Mesenchymal stem cell (in vitro differentiated cells and primary cell): ENCODE results near the gene ABI3BP.

Experiments used
- DNase-seq: peaks from one replicate; pipeline ENCODE4 v3.0.0-alpha.2; 2013
- H2AFZ ChIP-seq: one replicate; pipeline ENCODE4 v1.6.1; 2013; ENCODE audit warnings: low read depth, mild to moderate bottlenecking, control low read depth, inconsistent platforms, low read length, moderate library complexity
- H2AK5ac ChIP-seq: 2 replicates; pipeline ENCODE4 v1.6.1; 2013; ENCODE audit warnings: low read length, moderate library complexity, mild to moderate bottlenecking, inconsistent platforms; ENCODE audit not compliant: severe bottlenecking
- H2BK120ac ChIP-seq: one replicate; pipeline ENCODE4 v1.6.1; 2013; ENCODE audit warnings: low read depth, mild to moderate bottlenecking, inconsistent platforms, low read length, moderate library complexity
- H2BK12ac ChIP-seq, 2 experiments: one replicate each; pipeline ENCODE4 v1.6.1; 2013; ENCODE audit warnings: inconsistent platforms in 2 of 2, low read length in 2 of 2, mild to moderate bottlenecking in 2 of 2, moderate library complexity in 2 of 2, control low read depth in 1 of 2
- H2BK15ac ChIP-seq: one replicate; pipeline ENCODE4 v1.6.1; 2013; ENCODE audit warnings: mild to moderate bottlenecking, low read depth, inconsistent platforms; ENCODE audit not compliant: poor library complexity, severe bottlenecking
- H2BK5ac ChIP-seq: 2 replicates; pipeline ENCODE4 v1.6.1; 2013; ENCODE audit warnings: low read depth, mild to moderate bottlenecking, low read length, control low read depth, inconsistent platforms; ENCODE audit not compliant: poor library complexity, severe bottlenecking
- H3K14ac ChIP-seq, 2 experiments: one replicate each; pipeline ENCODE4 v1.6.1; 2013; ENCODE audit warnings: inconsistent platforms in 2 of 2, low read length in 2 of 2, control low read depth in 1 of 2, mild to moderate bottlenecking in 1 of 2, moderate library complexity in 1 of 2
- H3K18ac ChIP-seq, 2 experiments: one replicate each; pipeline ENCODE4 v1.6.1; 2013; ENCODE audit warnings: inconsistent platforms in 2 of 2, low read length in 2 of 2, control low read depth in 1 of 2, low read depth in 1 of 2, mild to moderate bottlenecking in 1 of 2
- H3K23ac ChIP-seq, 2 experiments: one replicate each; pipeline ENCODE4 v1.6.1; 2013; ENCODE audit warnings: inconsistent platforms in 2 of 2, low read length in 2 of 2, mild to moderate bottlenecking in 2 of 2, moderate library complexity in 2 of 2, control low read depth in 1 of 2
- H3K27ac ChIP-seq: 2 replicates; pipeline ENCODE4 v1.5.1; 2013; ENCODE audit warnings: mild to moderate bottlenecking, moderate library complexity, low read length, control low read depth, inconsistent platforms; ENCODE audit not compliant: poor library complexity, severe bottlenecking
- H3K27me3 ChIP-seq, 2 experiments: 2 replicates each; pipeline versions ENCODE4 v1.6.1 to v1.7.0; 2013; ENCODE audit warnings: low read length in 2 of 2, mild to moderate bottlenecking in 2 of 2, moderate library complexity in 2 of 2, control low read depth in 1 of 2, inconsistent platforms in 1 of 2; ENCODE audit not compliant: control insufficient read depth in 1 of 2, insufficient read depth in 1 of 2
- H3K36me3 ChIP-seq, 2 experiments: 2 replicates each; pipeline versions ENCODE4 v1.6.1 to v1.7.0; 2013; ENCODE audit warnings: low read length in 2 of 2, control low read depth in 1 of 2, inconsistent platforms in 1 of 2, low read depth in 1 of 2, mild to moderate bottlenecking in 1 of 2; ENCODE audit not compliant: insufficient read depth in 2 of 2, control insufficient read depth in 1 of 2
- H3K4ac ChIP-seq, 2 experiments: one replicate each; pipeline ENCODE4 v1.6.1; 2013; ENCODE audit warnings: inconsistent platforms in 2 of 2, low read length in 2 of 2, mild to moderate bottlenecking in 2 of 2, moderate library complexity in 2 of 2, control low read depth in 1 of 2, low read depth in 1 of 2
- H3K4me1 ChIP-seq: 2 replicates; pipeline ENCODE4 v1.6.1; 2013; ENCODE audit warnings: low read depth, low read length, control low read depth; ENCODE audit not compliant: control insufficient read depth, insufficient read depth
- H3K4me2 ChIP-seq: 2 replicates; pipeline ENCODE4 v1.6.1; 2013; ENCODE audit warnings: low read length, mild to moderate bottlenecking, inconsistent platforms; ENCODE audit not compliant: poor library complexity, severe bottlenecking
- H3K4me3 ChIP-seq, 2 experiments: 2 replicates each; pipeline versions ENCODE4 v1.5.1 to v1.7.0; 2013; ENCODE audit warnings: low read length in 2 of 2, mild to moderate bottlenecking in 2 of 2, control low read depth in 1 of 2, low read depth in 1 of 2; ENCODE audit not compliant: insufficient read depth in 1 of 2
- H3K79me1 ChIP-seq: replicated peaks from 2 replicates; pipeline ENCODE4 v1.6.1; 2013; ENCODE audit warnings: mild to moderate bottlenecking, control low read depth, low read length, inconsistent platforms; ENCODE audit not compliant: poor library complexity, severe bottlenecking
- H3K9ac ChIP-seq: 2 replicates; pipeline ENCODE4 v1.7.0; 2013; ENCODE audit warnings: mild to moderate bottlenecking, low read length, moderate library complexity
- H3K9me3 ChIP-seq: 2 replicates; pipeline ENCODE4 v1.7.0; 2013; ENCODE audit warnings: mild to moderate bottlenecking, low read length; ENCODE audit not compliant: control insufficient read depth
- H4K8ac ChIP-seq: one replicate; pipeline ENCODE4 v1.6.1; 2013; ENCODE audit warnings: inconsistent platforms, mild to moderate bottlenecking, low read length, moderate library complexity
- H4K91ac ChIP-seq: one replicate; pipeline ENCODE4 v1.6.1; 2013; ENCODE audit warnings: mild to moderate bottlenecking, low read length, inconsistent platforms
- WGBS: methylation state at CpG from one replicate; pipeline ENCODE4 v1.1.7; 2013; ENCODE audit warnings: mixed read lengths; 5-methylcytosine and 5-hydroxymethylcytosine counted together

ABI3BP gene

DNA sequence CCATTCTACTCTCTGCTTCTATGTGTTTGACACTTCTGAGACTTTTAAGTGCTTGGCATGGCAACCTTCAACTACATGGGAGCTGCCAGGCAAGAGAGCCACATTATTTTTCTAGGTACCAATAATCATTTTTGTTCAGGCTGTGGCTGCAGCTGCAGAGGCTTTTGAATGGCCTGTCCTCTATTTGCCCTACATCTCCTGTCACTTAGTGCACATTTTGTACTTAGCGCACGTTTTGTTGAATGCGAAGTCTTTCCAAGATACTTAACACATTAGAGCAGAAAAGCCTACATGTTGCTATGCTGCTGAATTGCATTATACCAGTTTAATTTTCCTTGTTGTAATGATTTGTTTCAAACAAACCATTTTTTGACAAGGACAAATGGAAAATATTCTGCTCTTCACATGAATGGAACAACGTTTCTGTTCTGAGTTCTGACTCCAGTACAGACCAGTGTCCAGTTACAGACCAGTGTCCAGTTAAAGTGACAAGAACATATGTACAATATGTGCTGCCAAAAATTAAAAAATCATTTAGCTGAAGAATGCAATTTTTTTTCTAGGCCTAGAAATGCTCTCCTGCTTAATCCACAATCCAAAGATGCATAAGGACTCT, 113.9 kb downstream of the ABI3BP start:
- Histone ChIP-seq H3K27ac (no peak overlapping the region), H2BK120ac (no peak overlapping the region), H2BK12ac (no peak overlapping the region), H2BK15ac (no peak overlapping the region), H4K91ac (no peak overlapping the region), H3K79me1 (no peaks in the 10 kb centered on the region), H3K4ac (no peak overlapping the region), H3K9me3 (no peaks in the 10 kb centered on the region), H3K4me2 (no peak overlapping the region), H3K4me3 (no peak overlapping the region), H2BK5ac (no peak overlapping the region), H3K27me3 (no peaks in the 10 kb centered on the region), H3K14ac (no peak overlapping the region), H3K4me1 (no peaks in the 10 kb centered on the region), H3K9ac (peak overlapping the region; percentile 3), H2AK5ac (no peak overlapping the region), H3K18ac (no peak overlapping the region), H3K36me3 (peaks cover 0 to 29% of the 10 kb centered on the region in 2 experiments), H2AFZ (no peak overlapping the region), H3K23ac (no peak overlapping the region), H4K8ac (no peak overlapping the region)
- WGBS = 0% methylated on average over 1 of the region's 4 CpGs
- no peak for DNase-seq

DNA sequence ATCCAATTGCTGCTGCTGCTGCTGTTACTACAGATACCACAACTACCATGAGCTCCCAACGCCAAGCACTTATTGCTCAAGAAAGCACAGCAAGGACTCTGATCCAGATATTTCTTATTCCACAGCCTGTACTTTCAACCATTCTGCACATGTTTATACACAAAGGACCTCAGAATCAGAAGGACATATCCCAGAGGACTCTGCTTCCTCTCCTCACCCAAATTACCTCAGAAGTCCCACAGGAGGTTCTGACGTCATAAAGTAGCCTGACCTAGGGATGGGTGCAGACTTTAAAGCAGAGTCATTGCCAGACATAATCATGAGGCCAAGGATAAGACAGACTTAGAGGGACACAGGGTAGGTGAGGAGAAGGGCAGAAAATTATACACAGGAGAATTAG, 115.9 kb downstream of the ABI3BP start:
- no peak overlapping the region for H3K27ac ChIP-seq
- no peak overlapping the region for H3K18ac ChIP-seq
- 86% methylated on average over 2 of the region's 2 CpGs for WGBS
- no peak for DNase-seq
- no peak overlapping the region for H2BK15ac ChIP-seq
- H2BK120ac ChIP-seq = no peak overlapping the region
- peaks cover 0 to 47% of the 10 kb centered on the region in 2 experiments for H3K36me3 ChIP-seq
- no peak overlapping the region for H2AFZ ChIP-seq
- no peak overlapping the region for H3K4me3 ChIP-seq
- H3K79me1 ChIP-seq = no peaks in the 10 kb centered on the region
- no peaks in the 10 kb centered on the region for H3K9me3 ChIP-seq
- no peak overlapping the region for H3K23ac ChIP-seq
- H2BK5ac ChIP-seq = no peak overlapping the region
- H4K8ac ChIP-seq = no peak overlapping the region
- no peak overlapping the region for H2BK12ac ChIP-seq
- no peaks in the 10 kb centered on the region for H3K27me3 ChIP-seq
- H3K4me1 ChIP-seq = no peaks in the 10 kb centered on the region
- no peak overlapping the region for H4K91ac ChIP-seq
- no peak overlapping the region for H3K4ac ChIP-seq
- no peak overlapping the region for H3K14ac ChIP-seq
- H3K9ac ChIP-seq = no peak overlapping the region
- H3K4me2 ChIP-seq = no peak overlapping the region
- no peak overlapping the region for H2AK5ac ChIP-seq

- Histone ChIP-seq H2AFZ (no peak overlapping the region), H2BK5ac (no peak overlapping the region), H3K18ac (no peak overlapping the region), H3K27me3 (no peaks in the 10 kb centered on the region), H3K4me2 (no peak overlapping the region), H2BK15ac (no peak overlapping the region), H2BK12ac (no peak overlapping the region), H3K14ac (no peak overlapping the region), H3K79me1 (no peaks in the 10 kb centered on the region), H3K9ac (peak overlapping the region; percentile 70), H4K91ac (no peak overlapping the region), H2BK120ac (no peak overlapping the region), H3K4ac (no peak overlapping the region), H3K36me3 (peaks cover 0 to 60% of the 10 kb centered on the region in 2 experiments), H3K4me3 (no peak overlapping the region), H3K4me1 (no peaks in the 10 kb centered on the region), H3K27ac (no peak overlapping the region), H2AK5ac (no peak overlapping the region), H3K23ac (no peak overlapping the region), H3K9me3 (no peaks in the 10 kb centered on the region), H4K8ac (no peak overlapping the region)
- WGBS = 57% methylated on average over 2 of the region's 5 CpGs
- DNase-seq = peak; percentile 4
Measured at GRCh38 chr3:100875239-100875638, 118.0 kb downstream of the ABI3BP start.

DNA sequence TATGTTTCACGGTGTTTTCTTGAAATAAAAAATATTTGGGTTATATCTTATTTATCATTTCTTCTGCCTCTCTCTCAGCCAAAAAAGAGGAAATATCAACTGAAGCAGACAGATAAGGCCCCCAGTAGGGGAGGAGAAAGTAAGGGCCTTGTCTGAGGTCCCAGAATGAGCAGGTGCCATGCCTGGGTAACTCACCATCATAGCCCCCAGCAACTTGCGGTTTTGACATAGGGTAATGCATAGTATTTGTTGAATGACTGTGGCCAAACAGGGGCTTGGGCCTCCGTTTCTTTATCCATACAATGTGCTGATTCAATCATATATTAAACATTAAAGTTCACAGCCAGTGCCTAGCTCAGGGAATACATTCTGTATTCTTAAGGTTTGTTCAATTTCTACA, 119.6 kb downstream of the ABI3BP start:
- H2AFZ ChIP-seq = no peak overlapping the region
- H3K4me1 ChIP-seq = no peaks in the 10 kb centered on the region
- H3K4ac ChIP-seq = no peak overlapping the region
- H3K9ac ChIP-seq = no peak overlapping the region
- no peak overlapping the region for H4K8ac ChIP-seq
- no peak overlapping the region for H3K18ac ChIP-seq
- H3K27ac ChIP-seq = no peak overlapping the region
- no peak overlapping the region for H2AK5ac ChIP-seq
- H2BK5ac ChIP-seq = no peak overlapping the region
- H2BK15ac ChIP-seq = no peak overlapping the region
- H3K36me3 ChIP-seq = peaks cover 0 to 56% of the 10 kb centered on the region in 2 experiments
- H3K14ac ChIP-seq = no peak overlapping the region
- H2BK12ac ChIP-seq = no peak overlapping the region
- no peaks in the 10 kb centered on the region for H3K27me3 ChIP-seq
- no peak overlapping the region for H4K91ac ChIP-seq
- H3K4me2 ChIP-seq = no peak overlapping the region
- no peak overlapping the region for H3K4me3 ChIP-seq
- H3K9me3 ChIP-seq = no peaks in the 10 kb centered on the region
- no peak for DNase-seq
- H2BK120ac ChIP-seq = no peak overlapping the region
- 57% methylated on average over 1 of the region's 3 CpGs for WGBS
- no peak overlapping the region for H3K23ac ChIP-seq
- H3K79me1 ChIP-seq = no peaks in the 10 kb centered on the region
